SKM-1 (cell line): ENCODE data around the gene TUBGCP6.

Source experiments
- DNase-seq: peaks from one replicate; lab custom pipeline; 2025; ENCODE audit not compliant: unreplicated experiment; lab: John Stamatoyannopoulos, UW

TUBGCP6 gene

GRCh38 chr22:50184004-50184901, 60.6 kb downstream of the TUBGCP6 start:
- no peak for DNase-seq

- DNase-seq, result no peak
Observed at GRCh38 chr22:50183141-50183971, 61.5 kb downstream of the TUBGCP6 start.

- DNase-seq, result no peak
Observed at GRCh38 chr22:50182176-50183081, 62.4 kb downstream of the TUBGCP6 start.

- no peak for DNase-seq
Observed at GRCh38 chr22:50180727-50181521, 63.9 kb downstream of the TUBGCP6 start.

GRCh38 chr22:50179937-50180726, 64.7 kb downstream of the TUBGCP6 start:
- no peak for DNase-seq

- no peak for DNase-seq
Observed at GRCh38 chr22:50178871-50179869, 65.7 kb downstream of the TUBGCP6 start.

GRCh38 chr22:50178471-50178864, 66.4 kb downstream of the TUBGCP6 start:
- DNase-seq, result no peak

GRCh38 chr22:50177537-50178470, 67.0 kb downstream of the TUBGCP6 start:
- no peak for DNase-seq

GRCh38 chr22:50176850-50177536, 67.8 kb downstream of the TUBGCP6 start:
- DNase-seq, result no peak

- no peak for DNase-seq
Observed at GRCh38 chr22:50175921-50176849, 68.6 kb downstream of the TUBGCP6 start.

GRCh38 chr22:50175191-50175461, 69.7 kb downstream of the TUBGCP6 start:
- DNase-seq, result no peak

- no peak for DNase-seq
Observed at GRCh38 chr22:50174382-50175190, 70.2 kb downstream of the TUBGCP6 start.

GRCh38 chr22:50173983-50174355, 70.9 kb downstream of the TUBGCP6 start:
- no peak for DNase-seq

- peak; percentile 52 for DNase-seq
Observed at GRCh38 chr22:50173311-50173982, 71.4 kb downstream of the TUBGCP6 start.
